HT-29 (cell line): ENCODE data around the gene MYL10. TPM values are rescaled to one million over a fixed set of nuclear protein-coding genes. Genes with fewer than 3 reads are reported as not detected.
A peak's percentile ranks its signal among the peaks of the same experiment; 100 is the strongest.
"Not testable (repeated sequence)": the region's sequence is repeated elsewhere in the genome, so short reads cannot be mapped to it uniquely, and the experiment has no call there.

Experiments
- DNase-seq: peaks from one replicate; pipeline ENCODE4 v3.0.0-alpha.2; 2015; ENCODE audit warnings: low spot score
- total RNA-seq: library from RNA; depleted of rRNA; stranded (reverse); fragments of >200 nt; shearing (Covaris generic); gene quantifications from 2 replicates; pipeline ENCODE4 v1.2.3, GENCODE V29; 2014

MYL10 gene
- total RNA-seq, 1 experiment from 2014 or later = not detected

GRCh38 chr7:101651112-101651511, 22.0 kb upstream of the MYL10 start:
- no peak for DNase-seq

- no peak for DNase-seq
Observed at GRCh38 chr7:101650579-101651081, 21.5 kb upstream of the MYL10 start.

GRCh38 chr7:101647876-101648275, 18.8 kb upstream of the MYL10 start:
- not testable (repeated sequence) for DNase-seq

- no peak for DNase-seq
Observed at GRCh38 chr7:101645951-101646350, 16.9 kb upstream of the MYL10 start.

- DNase-seq = peak; percentile 64
Observed at GRCh38 chr7:101644879-101645278, 15.8 kb upstream of the MYL10 start.

- DNase-seq = not testable (repeated sequence)
Observed at GRCh38 chr7:101639127-101639526, 10.0 kb upstream of the MYL10 start.

- no peak for DNase-seq
Observed at GRCh38 chr7:101636822-101637623, 7.9 kb upstream of the MYL10 start.

- no peak for DNase-seq
Observed at GRCh38 chr7:101635484-101635883, 6.4 kb upstream of the MYL10 start.

DNA sequence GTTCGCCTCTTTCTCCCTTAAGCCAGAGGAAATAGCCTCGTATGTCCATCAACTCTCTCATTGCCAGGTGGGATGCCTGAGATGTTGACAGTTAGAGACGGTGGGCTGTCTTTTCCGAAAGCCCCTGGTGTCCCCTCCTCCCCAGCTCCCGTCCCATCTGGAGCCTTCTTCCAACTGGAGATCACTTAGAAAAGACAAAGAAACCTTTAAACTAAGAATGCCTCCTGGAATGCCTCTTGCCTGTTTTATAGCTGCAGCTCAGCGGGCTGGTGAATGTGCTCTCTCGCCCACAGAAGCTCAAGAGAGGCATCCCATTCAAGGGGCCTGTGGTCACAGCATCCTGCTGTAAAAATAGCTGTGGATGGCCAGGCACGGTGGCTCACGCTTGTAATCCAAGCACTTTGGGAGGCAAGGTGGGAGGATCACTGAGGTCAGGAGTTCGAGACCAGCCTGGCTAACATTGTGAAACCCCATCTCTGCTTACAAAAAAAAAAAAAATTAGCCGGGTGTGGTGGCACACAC, 5.2 kb upstream of the MYL10 start:
- DNase-seq = no peak

- DNase-seq = no peak
Observed at GRCh38 chr7:101633511-101633910, 4.4 kb upstream of the MYL10 start.

DNA sequence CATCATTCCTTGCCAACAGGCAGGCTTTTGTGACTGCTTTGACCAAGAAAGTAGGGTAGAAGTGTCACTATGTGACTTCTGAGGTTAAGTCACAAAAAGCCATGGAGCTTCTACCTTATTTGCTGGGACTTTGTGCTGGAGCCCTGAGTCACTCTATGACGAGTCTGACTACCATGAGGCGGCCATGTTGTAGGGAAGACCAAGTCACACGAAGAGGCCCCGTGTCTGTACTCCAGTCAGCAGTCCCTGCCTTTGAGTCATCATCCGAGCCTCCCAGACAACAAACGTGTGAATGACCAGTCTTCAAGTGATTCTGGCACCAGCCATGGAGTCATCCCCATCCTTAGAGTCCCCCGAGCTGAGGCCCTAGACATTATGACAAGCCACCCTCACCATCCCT, 3.5 kb upstream of the MYL10 start:
- no peak for DNase-seq

DNA sequence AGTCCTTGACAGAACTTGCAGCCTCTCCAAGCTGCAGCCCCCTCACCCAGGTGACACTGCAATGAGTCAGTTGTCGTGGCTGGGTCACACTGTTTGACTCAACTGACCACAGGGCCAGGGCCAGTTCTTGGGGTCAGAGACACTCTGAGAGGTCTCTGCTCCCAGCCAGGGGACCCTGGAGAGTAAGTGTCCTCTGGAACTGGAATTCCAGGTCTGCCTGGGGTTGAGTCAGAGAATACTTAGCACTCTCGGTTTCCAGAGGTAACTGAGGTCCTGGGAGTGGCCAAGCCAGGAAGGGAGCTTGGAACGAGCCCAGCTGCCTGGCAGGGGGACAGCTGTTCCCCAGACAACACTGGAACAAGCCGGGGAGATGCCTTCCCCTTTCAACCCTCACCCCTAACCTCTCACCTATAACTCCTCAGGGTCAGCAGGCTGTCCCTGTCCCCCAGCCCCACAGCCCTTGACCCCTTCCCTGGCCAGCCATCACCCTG, 2.2 kb upstream of the MYL10 start:
- no peak for DNase-seq

DNA sequence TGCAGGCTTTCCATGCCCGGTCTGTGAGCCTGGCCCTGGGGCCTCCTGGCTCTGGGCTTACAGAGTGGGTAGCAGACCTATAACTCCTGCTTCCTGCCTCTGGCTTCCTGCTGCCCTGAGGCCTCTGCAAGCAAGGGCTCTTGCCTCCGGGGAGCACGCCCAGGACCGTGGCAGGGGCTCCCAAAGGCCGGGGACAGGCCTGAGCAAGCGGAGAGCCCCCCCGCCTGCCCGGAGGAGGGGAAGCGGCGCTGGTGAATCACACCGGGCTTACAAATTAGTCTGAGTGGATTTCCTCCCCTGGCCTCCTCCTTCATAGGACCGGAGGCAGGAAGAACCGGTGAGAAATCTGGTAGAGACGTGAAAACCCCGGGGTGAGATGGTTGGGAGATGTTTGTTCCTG, 1.5 kb upstream of the MYL10 start:
- DNase-seq = no peak

- DNase-seq = no peak
Observed at GRCh38 chr7:101628522-101628921, 574 bp downstream of the MYL10 start.

DNA sequence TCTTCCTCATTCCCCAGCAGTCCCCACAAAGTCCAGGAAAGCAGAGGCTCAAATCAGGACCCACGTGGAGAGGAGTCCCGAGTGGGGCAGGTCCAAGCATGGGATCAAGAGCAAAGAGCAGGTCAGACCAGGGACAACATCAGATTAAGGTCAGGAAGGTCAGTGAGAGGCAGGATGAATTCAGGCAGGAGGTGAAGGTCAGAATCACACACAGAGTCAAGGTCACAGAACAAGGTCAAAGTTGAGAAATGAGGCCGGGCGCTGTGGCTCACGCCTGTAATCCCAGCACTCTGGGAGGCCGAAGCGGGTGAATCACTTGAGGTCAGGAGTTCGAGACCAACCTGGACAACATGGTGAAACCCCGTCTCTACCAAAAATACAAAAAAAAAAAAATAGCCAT, 2.3 kb downstream of the MYL10 start:
- DNase-seq = no peak

- DNase-seq = no peak
Observed at GRCh38 chr7:101626069-101626671, 2.9 kb downstream of the MYL10 start.

DNA sequence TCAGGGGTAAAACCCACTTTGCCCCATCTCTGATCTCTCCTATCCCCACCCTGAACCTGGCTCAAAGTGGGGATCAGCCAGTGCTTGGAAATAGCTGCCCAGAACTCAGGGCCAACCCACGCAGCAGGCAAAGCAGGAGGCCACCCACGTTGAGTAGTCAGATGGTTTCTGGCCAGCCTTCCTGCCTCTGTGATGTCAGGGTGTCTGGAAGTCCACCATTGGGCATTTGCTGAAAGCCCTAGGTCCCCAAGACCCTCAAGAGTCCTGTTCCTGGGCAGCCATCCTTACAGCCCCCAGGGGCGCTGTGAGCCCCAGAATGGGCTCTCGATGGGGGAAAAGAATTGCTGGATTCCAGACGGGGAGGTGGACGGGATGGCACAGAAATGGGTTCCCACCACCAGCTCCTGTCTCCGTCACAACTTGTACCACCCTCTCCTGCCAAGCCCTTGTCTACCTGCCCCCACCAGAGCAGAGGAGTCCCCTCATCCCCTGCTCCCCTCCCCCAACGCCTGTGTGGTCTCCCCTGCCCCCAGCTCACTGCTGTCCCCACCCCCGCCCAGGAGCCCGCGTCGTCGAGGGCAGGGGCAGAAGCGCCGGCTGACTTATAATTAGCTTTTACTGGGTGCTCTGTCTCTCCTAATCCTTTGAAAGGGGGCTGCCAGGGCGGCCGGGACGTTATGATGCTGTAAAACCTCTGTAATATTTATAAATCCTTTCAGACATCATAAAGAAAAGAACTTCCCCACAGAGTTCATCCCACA, 3.9 kb downstream of the MYL10 start:
- no peak for DNase-seq

DNA sequence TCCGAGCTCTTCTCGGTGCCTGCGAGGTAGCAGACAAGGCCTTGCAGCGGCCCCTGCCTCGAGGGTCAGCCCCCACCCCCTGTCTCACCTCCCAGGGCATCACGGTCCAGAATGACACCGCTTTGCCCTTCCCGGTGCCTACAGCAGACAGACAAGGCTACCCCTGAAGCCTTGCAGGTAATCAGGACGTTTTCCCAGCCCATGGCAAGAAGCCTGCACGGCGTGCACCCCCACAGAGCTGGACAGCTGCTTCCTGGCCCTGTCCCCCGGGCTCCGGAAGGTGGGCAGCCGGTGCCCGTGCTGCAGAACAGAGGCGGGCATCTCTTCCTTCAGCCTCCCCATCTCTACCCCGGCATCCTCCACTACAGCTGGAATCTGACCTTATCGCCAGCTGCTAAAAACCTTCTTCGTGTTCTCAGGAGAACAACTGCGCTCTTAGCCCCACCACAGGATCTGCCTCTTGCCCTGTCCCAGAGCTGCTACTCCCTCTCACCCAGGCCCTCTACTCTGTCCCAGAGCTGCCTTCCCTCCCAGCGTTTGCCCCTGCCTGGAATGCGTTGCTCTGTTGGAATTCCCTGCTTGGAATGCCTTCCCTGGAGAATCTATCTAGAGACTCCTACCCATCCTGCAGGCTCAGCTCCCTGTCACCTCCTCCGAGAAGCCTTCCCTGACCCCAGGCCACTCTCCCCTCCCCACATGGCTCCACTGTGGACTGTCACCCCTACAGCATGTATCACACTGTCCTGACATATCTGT, 4.7 kb downstream of the MYL10 start:
- no peak for DNase-seq

DNA sequence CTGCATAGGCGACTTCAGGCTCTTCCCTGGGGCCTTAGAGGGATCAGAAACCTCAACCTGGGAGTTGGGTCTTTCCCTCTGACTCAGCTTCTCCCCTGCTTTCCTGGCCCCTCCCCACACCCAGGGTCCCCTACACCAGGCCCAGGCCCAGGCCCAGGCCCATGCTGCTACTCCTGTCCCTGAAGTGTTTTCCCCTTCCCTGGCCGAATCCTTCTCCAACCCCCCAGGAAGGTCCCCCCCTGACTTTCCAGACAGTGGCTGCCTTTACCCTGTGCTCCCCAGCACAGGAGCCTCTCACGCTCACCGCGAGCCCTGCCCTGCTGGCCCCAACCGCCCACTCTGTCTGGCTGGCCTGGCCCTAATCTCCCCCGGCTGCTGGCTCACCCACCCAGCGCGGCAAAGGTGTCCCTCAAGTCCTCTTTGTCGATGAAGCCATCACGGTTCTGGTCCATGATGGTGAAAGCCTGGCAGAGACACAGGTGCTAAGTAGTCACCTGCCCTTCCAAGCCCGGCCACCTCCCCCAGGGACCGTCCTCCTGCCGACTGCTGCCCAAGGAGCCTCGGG, 6.4 kb downstream of the MYL10 start:
- no peak for DNase-seq

DNA sequence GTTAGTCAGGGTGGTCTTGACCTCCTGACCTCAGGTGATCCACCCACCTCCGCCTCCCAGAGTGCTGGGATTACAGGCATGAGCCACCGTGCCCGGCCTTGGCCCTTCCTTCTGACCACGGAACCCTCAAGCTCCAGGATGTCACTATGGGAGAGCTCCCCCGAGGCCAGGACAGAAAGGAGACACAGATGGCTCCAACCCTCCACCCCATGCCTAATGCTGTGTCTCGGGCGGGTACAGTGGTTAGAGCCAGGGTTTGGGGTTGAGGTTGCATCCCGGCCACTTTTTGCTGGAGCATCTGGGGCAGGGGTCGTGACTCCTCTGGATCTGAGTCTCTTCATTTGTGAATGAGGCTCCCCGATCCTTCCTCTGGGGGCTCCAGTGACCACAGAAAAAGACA, 8.1 kb downstream of the MYL10 start:
- DNase-seq = no peak

DNA sequence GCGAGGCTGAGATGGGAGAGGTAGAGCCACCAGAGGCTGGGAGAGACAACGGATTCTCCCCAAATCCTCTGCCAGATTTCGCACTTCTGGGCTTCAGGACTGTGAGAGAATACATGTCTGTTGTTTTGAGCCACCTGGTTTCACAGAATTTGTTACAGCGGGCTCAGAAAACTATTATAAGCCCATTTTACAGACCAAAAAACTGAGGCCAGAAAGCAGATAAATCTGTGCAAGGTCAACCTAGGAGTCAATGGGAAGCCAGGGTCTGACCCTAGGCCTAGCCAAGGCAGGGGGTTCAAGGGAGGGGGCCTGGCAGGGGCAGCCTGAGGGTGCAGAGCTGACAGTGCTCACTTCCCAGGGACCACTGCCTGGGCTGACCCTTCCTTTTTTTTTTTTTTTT, 8.7 kb downstream of the MYL10 start:
- DNase-seq = no peak
